H54 (cell line): ENCODE measurements around the gene RPL28.
A peak's percentile ranks its signal among the peaks of the same experiment; 100 is the strongest.

Source experiments
- DNase-seq: peaks from one replicate; pipeline ENCODE4 v3.0.0; 2011; ENCODE audit warnings: low spot score, mixed read lengths; ENCODE audit not compliant: insufficient read length
- FAIRE-seq: peaks from 3 replicates; lab custom pipeline; 2011; peaks lifted over from hg19 to GRCh38; lab: Jason Lieb, UNC
- POLR2A ChIP-seq: IDR thresholded peaks from 2 replicates; pipeline ENCODE4 v1.6.1; 2011; ENCODE audit warnings: low read depth, mild to moderate bottlenecking, low read length

The RPL28 gene

DNA sequence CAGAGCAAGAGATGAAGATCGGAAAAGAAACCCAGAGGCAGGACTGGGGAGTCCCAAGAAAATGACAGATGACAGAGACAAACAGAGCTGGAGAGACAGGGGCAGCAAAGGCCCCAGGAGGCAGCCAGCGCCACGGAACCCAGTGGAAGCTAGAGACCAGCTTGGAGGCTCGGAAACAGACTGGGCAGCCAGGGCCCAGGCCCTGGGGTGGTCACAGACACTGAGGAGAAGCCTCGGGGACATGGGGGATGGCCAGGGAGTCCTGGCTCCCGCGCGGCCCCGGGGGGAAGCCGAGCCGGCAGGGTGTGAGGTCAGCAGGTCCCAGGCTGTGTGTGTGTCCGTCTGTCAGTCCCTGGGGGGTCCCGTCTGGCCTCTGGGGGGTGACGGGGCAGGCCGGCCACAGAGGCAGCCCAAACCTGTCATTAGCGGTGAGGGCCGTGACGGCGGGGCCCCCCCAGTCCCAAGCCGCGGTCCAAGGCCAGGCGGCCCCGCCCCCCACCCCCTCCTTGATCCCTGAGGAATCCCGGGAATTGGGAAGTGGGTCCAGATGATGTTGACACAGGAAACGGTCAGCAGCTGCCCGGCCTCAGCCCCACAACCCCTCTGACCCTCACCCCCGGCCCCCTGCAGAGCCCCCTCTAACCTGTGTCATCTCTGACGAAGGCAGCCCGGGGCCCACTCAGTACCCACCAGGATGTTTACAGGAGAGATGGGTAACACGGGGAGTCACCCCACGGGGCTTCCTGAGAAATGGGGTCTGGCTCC lies 11.6 kb upstream of the RPL28 start:
- peak; percentile 6; the same call in 1 of the 2 replicates for TF ChIP-seq POLR2A
- peak; percentile 88 for DNase-seq
- no peak for FAIRE-seq

DNA sequence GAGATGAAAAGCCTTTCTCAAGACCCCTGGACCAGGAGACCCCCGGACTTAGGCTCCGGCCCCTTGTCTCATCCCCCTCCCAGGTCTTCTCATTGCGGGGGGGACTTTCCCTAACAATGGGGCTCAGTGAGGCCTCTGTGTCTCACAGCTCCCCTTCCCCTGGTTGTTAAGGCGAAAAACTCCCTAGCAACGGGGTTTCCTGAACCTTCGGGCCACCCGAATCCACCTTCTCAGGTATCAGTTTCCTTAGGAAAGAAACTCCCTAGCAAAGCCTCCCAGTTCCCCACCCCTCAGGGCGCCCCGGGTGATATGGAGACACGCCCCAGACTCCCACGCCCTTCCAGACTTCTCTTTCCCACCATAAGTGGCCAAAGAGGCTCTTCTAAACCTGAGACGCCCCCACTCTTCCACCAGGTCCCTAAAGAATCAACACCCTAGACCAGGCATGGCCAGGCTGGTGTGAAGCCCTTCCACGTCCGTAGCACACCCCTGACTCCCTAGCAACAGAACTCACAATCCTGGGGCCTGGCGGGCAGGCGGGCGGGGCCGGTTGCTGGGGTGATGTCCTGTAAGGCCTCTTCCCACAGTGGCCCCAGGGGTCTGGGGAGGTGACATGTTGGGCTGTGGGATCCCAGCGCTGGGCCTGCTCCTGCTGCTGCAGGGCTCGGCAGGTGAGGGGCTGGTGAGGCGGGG lies 9.3 kb upstream of the RPL28 start, which contains the start of gene TMEM190:
Gene TMEM190 (plus strand): TSS at position 586 of the 693 bp plus-strand sequence. CDS start 28 bp downstream, at position 614.
- DNase-seq (no peak), FAIRE-seq (no peak)
- no peak for TF ChIP-seq POLR2A

DNA sequence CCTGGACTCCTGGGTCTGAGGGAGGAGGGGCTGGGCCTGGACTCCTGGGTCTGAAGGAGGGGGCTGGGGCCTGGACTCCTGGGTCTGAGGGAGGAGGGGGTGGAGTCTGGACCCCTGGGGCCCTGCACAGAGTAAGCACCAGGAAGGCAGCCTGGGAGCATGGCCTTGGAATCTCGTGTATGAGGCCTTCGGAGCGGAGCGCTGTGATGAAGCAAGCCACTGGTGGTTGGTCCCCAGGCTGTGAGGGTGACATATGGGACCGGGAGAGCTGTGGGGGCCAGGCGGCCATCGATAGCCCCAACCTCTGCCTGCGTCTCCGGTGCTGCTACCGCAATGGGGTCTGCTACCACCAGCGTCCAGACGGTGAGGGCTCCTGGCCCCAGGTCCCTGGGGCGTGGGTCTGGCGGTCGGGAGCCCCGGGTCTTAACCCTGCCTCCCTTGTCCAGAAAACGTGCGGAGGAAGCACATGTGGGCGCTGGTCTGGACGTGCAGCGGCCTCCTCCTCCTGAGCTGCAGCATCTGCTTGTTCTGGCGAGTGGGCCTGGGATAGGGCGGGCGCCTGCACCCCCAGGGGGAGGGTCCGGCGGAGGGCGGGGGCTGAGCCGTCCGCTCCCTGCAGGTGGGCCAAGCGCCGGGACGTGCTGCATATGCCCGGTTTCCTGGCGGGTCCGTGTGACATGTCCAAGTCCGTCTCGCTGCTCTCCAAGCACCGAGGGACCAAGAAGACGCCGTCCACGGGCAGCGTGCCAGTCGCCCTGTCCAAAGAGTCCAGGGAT lies 8.2 kb upstream of the RPL28 start:
- no peak for TF ChIP-seq POLR2A
- no peak for FAIRE-seq
- DNase-seq, result no peak

DNA sequence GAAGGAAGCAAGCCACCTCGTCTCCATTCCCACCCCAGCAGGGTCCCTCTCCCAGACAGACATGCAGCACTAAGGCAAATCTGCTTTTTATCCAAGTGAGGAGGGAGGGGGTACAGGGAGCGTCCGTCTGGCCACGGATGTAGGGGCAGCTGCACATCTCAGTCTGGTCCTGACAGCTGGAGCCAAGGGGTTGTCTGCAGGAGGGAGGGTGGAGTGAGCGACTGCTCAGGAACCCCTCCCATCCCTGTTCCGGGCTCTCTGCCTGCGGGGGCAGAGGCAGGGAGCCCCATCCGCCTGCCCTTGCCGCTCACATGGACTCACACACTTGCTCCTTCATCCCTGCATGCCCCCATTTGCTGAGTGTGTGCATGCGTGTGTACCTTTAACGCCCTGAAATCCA lies 6.6 kb upstream of the RPL28 start:
- FAIRE-seq (no peak), DNase-seq (no peak)
- no peak for TF ChIP-seq POLR2A

DNA sequence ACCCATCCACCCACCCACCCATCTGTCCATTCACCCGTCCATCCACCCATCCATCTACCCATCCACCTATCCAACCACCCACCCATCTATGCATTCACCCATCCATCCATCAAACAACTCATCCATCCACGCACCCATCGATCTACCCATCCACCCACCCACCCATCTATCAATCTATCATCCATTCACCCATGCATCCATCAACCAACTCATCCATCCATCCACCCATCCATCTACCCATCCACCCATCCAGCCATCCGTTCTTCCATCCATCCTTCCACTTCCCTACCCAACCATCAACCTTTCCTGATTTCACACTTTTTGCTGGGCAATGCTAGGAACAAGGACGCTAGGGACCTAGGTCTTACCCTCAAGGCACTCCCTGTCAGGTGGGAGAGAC lies 3.7 kb upstream of the RPL28 start:
- no peak for TF ChIP-seq POLR2A

DNA sequence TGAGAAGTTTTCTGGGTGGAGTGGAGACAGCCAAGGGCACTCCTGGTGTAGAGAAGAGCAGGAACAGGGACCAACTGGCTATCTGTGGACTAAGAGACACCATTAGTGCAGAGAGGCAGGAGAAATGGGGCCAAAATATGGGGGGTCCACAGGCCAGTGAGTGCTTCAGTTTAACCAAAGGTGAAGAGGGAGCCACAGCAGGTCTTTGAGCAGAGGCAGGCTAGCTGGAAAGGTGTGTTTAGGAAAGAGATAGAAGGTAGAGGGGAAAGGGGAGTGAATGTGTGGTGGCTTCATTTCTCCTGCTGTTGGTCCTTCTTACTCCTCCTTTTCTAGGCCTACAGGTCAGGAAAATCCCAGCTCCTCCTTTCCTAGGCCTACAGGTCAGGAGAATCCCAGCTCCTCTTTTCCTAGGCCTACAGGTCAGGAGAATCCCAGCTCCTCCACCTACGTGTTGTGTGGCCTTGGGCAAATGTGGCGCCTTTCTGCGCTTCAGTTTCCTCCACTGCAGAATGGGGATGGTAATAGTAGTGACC lies 3.1 kb upstream of the RPL28 start:
- TF ChIP-seq POLR2A, result no peak
- DNase-seq, result no peak
- FAIRE-seq, result no peak

More for the DNA sequence above, 3.7 kb upstream of the RPL28 start:
- DNase-seq (no peak), FAIRE-seq (no peak)

DNA sequence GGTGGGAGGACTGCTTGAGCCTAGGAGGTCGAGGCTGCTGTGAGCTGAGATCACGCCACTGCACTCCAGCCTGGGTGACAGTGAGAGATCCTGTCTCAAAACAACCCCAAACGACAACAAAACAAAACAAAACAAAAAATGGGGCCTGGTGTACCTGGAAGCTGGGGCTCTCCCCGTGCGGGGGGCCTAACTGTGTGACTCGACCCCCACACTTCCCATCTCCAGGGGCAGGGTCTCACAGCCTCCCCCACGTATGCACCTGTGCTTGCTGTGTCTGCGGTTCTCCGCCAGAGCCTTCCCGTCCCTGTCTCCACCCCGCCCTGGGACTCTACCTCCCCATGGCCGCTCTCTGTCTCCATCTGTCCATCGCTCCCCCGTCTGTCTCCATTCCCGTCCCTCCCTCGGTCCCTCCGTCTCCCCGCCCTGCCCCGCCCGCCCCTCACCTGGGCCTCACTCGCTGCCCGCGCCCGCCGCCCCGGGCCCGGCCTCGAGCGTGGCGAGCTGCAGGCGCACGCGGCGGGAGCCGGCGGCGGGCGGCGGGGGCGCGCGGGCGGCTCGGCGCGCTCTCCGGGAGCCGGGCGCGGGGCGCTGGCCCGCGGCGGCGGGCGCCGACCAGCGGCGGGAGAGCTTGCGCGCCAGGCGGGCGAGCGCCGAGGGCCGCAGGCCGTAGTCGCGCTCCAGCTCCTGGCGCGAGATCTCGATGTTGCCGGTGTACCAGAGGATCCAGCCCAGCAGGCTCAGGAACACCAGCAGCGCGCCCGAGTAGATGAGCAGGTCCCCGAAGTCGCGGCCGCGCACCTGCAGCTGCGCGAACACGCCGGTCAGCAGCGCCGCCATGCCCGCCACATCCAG lies 2.2 kb upstream of the RPL28 start:
- FAIRE-seq, result no peak
- DNase-seq, result no peak

DNA sequence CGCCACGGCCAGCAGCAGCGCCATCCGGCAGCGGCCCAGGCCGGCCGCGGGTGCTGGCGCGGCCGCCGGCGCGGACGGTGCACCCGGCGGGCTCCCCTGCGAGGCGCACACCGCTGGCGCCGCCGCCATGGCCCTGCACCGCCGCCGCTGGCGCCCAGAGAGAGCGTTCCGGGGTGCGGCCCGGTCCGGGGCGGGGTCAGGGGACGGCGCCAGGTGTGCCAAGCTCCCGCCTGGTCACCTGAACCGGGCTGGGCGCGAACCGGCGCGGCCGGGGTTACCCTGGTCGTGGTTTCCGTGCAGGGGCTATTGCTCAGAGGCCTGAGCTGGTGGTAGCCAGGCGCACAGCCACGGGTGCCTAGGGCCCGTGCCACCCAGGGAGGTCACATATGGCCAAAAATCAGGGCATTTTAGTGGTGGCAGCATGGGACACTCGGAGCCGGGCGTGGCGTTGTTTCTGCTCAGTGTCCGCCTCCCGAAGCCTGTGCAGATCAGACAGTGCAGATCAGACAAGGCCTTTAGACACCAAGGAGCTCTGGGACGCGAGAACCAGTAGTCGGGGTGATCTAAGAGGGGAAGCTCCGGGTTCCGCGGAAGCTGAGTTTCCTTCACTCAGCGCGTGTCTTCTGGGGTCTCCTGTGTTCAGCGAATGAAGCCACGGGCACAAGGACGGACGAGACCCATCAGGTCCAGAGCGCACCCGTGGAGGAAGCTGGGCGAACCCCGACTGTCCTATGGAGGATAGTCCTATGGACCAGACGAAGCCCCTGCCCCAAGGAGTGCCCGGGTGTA lies 1.4 kb upstream of the RPL28 start, which contains the start of gene TMEM238:
Gene TMEM238 (minus strand): TSS at position 162 of the 789 bp plus-strand sequence. CDS start 33 bp downstream, at position 129.
- DNase-seq (no peak), FAIRE-seq (no peak)
- no peak for TF ChIP-seq POLR2A

More for the DNA sequence above, 2.2 kb upstream of the RPL28 start:
- no peak for TF ChIP-seq POLR2A

DNA sequence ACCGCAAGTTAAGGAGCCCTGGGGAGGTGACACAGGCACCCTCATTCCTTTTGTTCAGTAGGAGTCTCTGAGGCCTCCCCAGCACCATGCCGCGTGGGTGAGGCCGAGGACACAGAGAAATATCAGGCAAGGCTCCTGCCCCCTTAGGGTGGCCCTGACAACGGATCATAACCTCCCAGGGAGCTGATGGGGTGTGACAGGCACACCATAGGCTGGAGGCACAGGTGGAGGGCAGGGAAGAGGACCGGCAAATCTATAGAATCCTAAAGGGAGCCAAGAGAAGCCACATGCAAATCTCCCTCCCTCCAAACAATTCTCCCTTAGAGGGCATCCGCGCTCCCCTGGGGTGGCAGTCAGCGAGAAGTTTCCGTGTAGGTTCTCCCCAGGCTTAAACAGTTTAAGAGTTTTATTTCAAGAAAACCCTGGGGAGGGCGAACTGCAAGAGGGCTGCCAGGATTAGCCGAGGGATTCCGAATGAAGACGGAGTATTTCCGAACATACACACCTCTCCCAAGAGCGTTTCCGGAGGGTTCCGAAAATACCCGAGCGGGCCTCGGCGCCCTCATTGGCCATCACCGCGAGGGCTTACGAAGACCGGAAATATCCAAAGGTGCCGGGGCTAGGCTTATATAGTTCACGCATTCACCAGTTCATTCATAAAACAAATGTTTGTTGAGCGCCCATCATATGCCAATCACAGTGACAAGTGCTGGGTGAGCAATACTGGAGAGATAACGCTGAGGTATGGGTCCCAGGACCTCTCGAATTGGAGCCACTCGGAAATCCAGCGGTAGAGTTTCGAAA lies 610 bp upstream of the RPL28 start:
- no peak for TF ChIP-seq POLR2A
- no peak for FAIRE-seq
- peak; percentile 99 for DNase-seq

DNA sequence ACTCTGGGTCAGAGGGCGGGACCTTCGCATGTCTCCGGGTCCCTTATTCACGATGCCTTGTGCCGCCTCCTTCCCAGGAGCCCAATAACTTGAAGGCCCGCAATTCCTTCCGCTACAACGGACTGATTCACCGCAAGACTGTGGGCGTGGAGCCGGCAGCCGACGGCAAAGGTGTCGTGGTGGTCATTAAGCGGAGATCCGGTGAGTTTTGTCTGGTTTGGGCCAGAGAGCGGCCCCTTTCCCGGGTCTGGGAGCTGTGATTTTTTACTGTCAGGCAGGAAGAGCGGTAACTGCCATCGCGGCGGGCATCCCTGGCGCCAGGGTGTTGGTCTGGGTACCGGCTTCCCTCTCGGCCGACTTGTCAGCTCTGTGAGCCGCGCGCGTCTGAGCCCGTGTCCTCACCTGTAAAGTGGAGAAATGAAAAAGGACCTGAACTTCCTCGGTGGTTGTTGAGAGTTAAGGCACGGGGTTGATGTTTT lies 800 bp downstream of the RPL28 start:
- no peak for DNase-seq
- no peak for FAIRE-seq
- TF ChIP-seq POLR2A, result no peak
